CD4-positive, alpha-beta T cell treated with Interleukin-6 at 100 ng/mL for 8 hours (primary cell): ENCODE data around the gene SART1.
"Not testable (repeated sequence)": the region's sequence is repeated elsewhere in the genome, so short reads cannot be mapped to it uniquely, and the experiment has no call there.

Source experiments
- DNase-seq: peaks from one replicate; pipeline ENCODE4 v3.0.0-alpha.2; 2020; ENCODE audit warnings: mixed read lengths, low spot score

SART1 gene

DNA sequence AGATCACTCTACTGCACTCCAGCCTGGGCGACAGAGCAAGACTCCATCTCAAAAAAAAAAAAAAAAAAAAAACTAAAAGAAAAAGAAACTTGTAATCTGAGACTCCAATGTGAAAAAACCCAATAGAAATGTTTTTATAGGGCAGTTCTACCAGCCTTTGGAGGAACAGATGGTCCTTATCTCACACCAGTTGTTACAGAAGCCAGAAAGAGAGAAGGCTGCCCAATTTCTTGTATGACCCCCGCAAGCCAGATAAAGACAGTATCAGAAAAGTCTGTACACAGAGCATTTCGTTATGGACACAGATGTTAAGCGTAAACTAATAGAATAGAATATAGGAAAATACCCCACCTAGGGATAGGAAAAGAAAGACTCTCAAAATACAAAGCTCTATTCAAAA, 27.5 kb upstream of the SART1 start:
- DNase-seq: no peak

DNA sequence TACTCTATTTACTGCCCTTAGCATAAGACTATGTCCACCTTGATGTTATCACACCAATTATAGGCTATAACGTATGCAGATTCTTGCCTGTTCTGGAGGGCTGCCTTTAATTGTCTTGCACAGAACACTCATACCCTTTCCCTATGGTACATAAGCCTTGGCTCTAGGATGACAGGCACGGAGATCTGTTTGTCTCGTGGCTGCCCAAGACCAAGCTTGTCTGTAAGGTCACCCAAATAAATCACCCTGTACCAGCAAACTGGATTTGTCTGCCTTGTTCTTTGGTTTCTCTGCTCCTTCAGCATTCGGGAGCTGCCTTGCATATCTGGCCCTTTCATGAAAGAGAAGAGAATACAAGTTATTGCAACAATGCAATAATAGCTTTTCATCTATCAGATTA, 23.8 kb upstream of the SART1 start:
- no peak for DNase-seq

DNA sequence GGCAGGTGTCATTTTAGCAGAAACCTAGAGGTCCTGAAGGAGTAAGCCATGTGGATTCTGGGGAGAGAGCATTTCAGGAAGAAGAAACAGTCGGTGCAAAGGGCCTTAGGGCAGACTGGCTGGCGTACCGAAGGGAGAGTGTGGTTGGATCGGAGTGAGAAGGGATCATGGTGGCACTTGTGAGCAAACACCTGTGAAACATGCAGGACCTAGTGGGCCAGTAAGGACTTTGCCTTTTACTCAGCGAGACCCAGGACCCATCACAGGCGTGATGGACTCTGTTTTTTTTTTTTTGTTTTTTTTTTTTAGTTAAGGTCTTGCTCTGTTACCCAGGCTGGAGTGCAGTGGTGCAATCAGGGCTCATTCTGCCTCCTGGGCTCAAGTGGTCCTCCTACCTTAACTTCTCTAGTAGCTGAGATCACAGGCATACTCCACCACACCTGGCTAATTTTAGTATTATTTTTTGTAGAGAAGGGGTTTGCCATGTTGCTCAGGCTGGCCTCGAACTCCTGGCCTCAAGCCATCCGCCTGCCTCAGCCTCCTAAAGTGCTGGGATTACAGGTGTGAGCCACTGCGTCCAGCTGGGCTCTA, 19.7 kb upstream of the SART1 start:
- DNase-seq: no peak

DNA sequence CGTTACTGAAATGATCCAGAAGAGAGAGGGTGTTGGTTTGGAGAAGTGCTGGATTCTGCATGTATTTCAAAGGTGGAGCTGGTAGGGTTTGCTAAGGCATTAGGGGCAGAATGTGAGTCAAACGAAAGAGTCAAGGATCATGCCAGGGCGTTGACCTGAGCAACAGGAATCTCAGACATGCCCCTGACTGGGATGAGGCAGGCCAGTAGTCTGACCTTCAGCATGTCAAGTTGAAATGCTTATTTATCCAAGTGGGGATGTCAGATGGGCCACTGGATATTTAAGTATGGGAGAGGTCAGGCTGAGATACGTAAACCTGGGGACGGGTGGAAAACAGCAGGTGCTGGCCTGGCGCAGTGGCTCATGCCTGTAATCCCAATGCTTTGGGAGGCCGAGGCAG, 19.0 kb upstream of the SART1 start:
- DNase-seq: no peak

DNA sequence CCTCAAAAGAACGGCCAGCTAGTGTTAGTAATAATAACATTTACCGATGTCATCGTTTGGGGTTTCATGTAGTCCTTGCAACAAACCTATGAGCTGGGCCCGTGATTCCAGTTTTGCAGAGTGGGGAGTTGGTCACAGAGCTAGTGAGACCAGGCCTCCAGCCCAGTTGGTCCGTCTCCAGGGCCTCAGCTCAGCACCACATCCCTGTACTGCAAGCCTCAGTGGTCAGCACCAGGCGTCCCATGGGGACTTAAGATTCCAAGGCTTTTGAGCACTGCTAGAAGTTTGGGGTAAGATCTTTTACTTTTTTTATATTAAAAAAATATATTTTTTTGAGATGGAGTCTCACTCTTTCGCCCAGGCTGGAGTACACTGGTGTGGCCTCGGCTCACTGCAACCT, 17.3 kb upstream of the SART1 start:
- no peak for DNase-seq

DNA sequence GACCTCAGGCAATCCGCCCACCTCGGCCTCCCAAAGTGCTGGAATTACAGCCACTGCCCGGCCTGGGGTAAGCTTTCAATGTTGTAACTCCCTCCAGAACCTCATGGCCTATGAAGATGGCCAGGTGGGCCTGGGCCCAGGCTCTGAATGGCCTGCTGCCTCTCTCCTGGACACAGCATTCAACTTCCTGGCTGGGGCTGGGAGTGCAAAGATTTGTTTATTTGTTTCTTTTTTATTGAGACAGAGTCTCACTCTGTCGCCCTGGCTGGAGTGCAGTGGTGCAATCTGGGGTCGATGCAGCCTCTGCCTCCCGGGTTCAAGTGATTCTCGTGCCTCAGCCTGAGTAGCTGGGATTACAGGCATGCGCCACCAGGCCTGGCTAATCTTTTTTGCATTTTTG, 16.8 kb upstream of the SART1 start:
- no peak for DNase-seq

DNA sequence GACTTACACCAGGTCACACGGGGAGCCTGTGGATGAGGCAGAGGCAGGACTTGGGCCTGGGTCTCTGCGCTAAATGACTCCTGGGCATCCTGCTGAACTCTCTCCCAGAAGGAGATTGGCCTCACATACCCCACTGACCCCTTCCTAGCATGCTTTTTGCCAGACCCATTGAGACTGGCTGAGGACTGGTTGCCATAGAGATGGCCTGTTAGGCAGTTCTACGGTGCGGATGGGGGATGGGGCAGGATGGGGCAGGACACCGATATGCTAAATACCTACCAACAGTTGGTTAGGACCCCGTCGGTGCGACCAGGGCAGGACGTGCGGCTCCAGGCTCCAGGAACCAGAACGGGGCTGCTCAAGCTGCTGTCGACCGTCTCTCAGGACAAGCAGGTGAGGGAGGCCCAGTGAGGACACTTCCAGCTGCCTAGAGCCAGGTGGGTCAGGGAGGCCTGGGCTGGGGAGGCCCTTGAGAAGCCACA, 16.1 kb upstream of the SART1 start, which contains the start of gene TSGA10IP:
Gene TSGA10IP (plus strand): TSS at position 51 of the 482 bp plus-strand sequence. CDS start 196 bp downstream, at position 247.
- DNase-seq: no peak

DNA sequence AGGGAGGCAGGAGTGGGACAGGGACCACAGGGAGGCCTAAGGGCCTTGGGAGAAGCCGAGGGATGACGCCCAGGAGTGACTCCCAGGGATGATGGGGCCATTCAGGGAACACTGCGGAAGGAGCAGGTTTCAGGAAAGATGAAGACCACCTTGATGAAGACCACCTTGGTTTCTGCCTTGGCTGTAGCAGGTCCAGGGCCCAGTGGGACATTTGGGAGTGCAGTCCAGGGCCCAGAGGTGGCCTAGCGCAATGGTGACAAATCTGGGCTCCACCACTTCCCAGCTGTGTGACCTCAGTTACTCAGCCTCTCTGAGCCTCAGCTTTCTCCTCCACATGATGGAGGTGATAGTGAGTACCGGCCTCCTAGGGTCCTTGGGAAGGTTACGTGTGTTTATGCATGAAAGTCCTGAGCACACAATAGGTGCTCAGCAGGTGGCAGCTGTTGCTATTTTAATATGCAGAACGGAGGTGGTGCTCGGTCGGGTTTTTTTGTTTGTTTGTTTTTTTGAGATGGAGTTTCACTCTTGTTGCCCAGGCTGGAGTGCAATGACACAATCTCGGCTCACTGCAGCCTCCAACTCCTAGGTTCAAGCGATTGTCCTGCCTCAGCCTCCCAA, 15.5 kb upstream of the SART1 start:
- DNase-seq: no peak

DNA sequence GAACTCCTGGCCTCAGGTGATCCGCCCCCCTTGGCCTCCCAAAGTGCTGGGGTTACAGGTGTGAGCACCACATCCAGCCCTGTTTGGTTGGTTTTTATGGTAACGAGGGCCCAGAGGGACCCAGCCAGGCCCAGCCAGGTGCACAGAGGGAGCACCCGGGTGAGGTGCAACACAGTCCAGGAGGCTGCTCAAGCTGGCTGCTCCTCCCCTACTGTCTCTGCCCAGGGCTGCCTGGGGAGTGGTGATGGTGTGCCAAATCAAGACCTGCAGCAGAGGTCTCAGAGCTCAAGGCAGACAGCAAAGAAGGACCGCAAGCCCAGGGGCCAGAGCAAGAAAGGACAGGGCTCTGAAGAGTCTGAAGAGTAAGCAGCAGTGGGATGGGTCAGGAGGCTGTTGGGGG, 14.9 kb upstream of the SART1 start:
- DNase-seq: no peak

DNA sequence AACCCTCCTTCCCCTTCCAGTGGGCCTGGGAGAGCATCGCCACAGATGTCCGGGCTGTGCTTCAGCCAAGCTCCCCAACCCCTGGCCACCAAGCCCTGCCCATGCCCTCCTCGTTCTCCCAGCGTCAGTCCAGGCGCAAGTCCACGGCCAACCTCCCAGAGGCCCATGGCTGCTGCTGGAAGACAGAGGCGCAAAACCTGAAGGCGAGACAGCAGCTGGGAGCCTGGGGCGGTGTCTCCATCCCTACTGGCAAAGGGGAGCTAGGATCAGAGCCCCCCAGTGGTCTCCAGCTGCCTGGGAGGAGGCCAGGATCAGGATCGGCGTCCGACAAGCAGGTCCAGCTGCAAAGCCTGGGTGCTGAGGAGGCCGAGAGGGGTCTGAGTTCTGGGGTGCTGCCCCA, 14.4 kb upstream of the SART1 start:
- DNase-seq: no peak

DNA sequence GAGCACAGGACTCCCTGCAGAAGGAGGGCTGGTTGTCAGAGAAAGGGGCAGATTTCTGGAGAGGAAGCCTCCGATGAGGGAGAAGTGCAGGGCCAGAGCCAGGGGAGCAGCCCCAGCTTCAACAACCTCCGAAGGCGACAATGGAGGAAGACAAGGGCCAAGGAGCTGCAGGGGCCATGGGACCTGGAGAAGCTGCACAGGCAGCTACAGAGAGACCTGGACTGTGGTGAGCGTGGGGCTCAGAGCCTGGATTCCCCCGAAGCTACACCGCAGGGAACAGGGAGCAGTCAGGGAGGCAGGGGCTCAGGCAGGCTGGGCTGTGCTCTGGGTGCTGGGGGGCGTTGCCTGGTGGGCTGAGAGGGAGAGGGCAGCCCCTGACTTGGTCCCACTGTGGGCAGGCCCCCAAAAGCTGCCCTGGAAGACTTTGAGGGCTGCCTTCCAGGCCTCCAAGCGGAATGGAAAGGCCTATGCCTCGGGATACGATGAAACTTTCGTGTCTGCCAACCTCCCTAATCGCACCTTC, 13.9 kb upstream of the SART1 start:
- DNase-seq: no peak

DNA sequence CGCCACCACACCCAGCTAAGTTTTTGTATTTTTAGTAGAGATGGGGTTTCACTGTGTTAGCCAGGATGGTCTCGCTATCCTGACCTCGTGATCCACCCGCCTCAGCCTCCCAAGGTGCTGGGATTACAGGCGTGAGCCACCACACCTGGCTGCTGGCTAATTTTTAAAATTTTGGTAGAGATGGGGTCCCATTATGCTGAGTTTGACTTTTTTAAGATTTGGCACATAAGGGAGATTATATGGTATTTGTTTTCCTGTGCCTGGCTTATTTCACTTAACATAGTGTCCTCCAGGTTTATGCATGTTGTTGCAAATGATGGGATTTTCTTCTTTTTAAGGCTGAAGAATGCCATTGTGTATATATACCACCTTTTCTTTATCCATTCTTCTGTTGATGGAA, 10.8 kb upstream of the SART1 start:
- not testable (repeated sequence) for DNase-seq

DNA sequence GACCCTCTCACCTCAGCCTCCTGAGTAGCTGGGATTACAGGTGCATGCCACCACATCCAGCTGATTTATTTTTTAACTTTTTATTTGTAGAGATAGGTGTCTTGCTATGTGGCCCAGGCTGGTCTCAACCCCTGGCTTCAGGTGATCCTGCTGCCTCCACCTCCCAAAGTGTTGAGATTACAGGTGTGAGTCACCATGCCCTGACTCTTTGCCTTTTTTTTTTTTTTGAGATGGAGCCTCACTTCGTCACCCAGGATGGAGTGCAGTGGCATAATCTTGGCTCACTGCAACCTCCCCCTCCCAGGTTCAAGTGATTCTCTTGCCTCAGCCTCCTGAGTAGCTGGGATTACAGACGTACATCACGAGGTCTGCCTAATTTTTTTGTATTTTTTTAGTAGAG, 9.9 kb upstream of the SART1 start:
- DNase-seq: not testable (repeated sequence)

DNA sequence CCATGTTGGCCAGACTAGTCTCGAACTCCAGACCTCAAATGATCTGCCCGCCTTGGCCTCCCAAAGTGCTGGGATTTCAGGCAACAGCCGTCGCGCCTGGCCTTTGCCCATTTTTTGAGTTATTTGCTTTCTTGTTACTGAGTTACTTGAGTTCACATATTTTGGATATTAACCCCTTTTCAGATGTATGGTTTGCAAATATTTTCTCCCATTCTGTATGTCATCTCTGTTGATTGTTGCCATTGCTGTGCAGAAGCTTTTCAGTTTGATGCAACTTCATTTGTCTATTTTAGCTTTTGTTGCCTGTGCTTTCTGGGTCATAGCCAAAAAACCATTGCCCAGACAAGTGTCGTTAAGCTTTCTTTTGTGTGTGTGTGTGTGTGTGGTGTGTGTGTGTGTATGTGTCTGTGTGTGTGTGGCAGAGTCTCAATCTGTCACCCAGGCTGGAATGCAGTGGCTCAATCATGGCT, 9.4 kb upstream of the SART1 start:
- no peak for DNase-seq

DNA sequence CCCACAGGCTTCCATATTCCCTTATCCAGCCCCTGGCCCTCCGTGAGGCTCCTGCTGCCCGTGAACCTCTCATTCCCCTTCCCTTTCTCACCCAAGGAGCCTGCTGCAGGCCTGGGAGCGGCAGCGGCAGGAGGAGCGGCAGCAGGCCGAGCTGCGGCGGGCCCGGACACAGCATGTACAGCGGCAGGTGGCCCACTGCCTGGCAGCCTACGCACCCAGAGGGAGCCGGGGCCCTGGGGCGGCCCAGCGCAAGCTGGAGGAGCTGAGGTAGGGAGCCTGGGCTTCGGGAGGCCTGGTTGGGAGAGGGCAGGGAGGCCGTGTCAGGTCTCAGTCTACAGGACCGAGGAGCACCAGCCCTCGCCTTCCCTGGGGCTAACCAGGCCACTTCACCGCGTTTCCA, 8.1 kb upstream of the SART1 start:
- no peak for DNase-seq

DNA sequence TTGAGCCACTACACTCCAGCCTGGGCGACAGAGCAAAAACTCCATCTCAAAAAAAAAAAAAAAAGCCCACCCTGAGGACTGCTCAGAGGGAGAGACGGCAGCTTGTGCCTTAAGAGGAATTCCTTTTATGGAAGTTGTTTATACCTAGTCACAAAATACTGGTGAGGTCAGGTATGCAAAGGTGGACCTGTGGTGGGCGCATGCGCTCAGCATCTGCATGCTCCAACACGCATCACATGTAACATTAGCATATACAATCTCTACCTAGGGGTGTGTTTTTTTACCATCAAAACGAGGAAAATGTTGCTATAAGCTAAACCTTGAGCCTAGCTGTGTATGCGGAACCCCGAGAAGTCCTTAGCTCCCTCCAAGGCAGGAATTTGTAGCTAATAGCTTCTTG, 6.8 kb upstream of the SART1 start:
- no peak for DNase-seq

DNA sequence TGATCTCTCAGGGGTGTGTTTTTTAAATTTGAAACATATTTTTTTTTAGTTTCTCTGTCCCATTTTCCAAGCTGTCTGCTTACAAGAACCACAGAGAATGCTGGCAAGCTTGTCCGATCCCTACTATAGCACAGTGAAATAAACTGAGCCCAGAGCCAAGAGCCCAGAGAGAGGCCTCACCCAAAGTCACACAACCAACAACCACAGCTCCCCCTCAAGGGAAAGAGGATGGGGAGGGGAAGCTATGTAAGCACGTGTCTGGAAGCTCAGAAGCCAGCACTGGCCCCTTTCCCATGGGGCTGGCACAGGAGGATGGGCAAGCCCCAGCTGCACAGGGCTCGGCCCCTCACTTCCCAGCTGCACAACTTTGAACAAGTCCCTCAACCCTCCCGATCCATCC, 3.2 kb upstream of the SART1 start:
- no peak for DNase-seq

DNA sequence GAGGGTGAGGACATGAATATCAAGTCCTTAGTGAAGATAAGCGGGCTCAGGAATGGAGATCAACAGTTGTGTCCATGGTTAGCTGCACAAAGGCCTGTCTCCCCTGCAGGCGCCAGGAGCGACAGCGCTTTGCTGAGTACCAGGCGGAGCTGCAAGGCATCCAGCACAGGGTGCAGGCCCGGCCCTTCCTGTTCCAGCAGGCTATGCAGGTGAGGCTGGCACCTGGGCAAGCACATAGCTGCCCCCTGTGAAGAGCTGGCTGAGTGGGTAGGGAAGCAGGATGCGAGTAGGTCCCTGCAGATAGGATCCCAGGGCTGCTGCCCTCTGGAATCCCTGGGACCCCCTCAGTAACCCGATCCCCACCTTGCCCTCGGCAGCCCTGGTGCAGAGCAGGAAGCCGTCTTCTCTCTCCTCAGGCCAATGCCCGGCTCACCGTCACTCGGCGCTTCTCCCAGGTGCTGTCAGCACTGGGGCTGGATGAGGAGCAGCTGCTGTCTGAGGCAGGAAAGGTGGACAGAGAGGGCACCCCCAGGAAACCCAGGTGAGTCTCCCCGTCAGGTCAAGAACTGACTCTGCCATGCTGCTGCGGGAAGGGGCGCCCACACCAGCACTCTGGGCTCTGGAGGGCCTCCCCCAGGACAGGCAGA, 2.6 kb upstream of the SART1 start:
- no peak for DNase-seq

DNA sequence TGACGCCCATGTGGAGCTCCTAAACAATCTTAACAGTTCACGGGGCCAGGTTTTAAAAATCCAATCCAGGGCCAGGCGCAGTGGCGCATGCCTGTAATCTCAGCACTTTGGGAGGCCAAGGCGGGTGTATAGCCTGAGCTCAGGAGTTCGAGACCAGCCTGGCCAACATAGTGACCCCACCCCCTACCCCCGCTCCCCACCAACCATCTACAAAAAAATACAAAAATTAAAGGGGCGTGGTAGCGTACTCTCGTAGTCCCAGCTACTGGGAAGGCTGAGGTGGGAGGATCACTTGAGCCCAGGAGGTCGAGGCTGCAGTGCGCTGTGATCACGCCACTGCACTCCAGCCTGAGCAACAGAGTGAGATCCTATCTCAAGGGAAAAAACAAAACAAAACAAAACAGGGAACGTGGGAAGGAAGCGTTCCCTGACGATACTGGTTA, 689 bp upstream of the SART1 start:
- DNase-seq: no peak

DNA sequence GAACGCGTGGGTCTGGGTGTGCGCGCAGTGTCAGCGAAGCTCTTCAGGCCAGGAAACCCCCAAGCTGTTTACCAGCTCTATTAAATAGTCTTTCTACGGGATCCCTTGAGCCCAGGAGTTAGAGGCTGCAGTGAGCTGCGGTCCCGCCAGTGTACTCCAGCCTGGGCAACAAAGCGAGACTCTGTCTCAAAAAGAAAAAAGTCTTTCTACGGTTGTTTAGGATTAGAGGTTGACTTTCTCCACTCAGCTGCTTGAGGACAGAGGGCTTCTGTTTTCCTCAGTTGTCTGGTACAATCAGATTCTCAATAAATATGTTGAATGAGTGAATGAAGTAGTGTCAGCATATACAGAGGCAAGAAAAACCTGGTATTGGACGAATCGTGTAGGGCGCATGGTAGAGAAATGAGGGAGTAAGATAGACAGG, 619 bp downstream of the SART1 start:
- DNase-seq: peak; percentile 37

DNA sequence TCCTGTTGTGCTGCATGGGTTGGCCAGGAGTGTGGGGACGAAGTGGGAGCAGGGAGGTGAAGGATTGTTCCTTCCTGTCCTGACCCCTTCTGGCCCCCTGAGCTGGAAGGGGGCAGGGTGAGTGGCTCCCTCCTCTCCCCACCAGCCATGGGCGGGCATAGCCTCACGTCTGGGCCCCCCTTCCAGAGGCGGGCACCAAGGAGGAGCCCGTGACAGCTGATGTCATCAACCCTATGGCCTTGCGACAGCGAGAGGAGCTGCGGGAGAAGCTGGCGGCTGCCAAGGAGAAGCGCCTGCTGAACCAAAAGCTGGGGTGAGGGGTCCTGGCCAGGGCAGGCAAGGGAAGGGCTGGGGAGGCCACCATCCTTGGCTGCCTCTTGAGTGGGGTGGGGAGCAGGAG, 3.4 kb downstream of the SART1 start:
- no peak for DNase-seq

DNA sequence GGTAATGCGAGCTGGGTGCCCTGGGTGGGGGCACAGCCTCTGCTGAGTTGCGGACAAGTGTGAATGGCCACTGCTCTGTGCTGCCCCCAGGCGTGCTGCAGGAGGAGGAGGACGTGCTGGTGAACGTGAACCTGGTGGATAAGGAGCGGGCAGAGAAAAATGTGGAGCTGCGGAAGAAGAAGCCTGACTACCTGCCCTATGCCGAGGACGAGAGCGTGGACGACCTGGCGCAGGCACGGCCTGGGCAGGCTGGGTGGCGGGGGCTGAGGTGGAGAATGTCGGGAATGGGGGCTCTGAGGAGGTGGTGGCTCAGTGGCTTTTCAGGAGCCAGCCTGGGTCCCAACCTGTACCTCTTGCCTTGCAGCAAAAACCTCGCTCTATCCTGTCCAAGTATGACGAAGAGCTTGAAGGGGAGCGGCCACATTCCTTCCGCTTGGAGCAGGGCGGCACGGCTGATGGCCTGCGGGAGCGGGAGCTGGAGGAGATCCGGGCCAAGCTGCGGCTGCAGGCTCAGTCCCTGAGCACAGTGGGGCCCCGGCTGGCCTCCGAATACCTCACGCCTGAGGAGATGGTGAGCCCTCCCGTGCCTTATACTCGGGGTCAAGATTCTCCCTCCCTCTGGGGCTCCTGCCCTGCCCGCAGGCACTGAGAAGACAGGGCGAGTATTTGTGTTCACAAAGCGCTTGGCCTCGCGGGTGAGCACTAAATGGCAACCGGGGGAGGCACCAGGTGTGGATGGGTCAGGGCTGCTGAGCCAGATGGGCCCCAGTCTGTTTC, 4.6 kb downstream of the SART1 start:
- DNase-seq: no peak
